Renal cortical epithelial cell (primary cell): ENCODE data around the gene COL18A1. TPM values are rescaled to one million over a fixed set of nuclear protein-coding genes. Genes with fewer than 3 reads are reported as not detected.
"Not testable (repeated sequence)": the region's sequence is repeated elsewhere in the genome, so short reads cannot be mapped to it uniquely, and the experiment has no call there.

ENCODE experiments used
- DNase-seq: peaks from one replicate; pipeline ENCODE4 v3.0.0-alpha.2; 2011; ENCODE audit warnings: low read depth
- total RNA-seq: library from RNA; depleted of rRNA; stranded (reverse); fragments of >200 nt; gene quantifications from 2 replicates; pipeline ENCODE4 v1.2.3, GENCODE V29; 2014

COL18A1 gene
- 237 and 672 TPM in 2 replicates for total RNA-seq

DNA sequence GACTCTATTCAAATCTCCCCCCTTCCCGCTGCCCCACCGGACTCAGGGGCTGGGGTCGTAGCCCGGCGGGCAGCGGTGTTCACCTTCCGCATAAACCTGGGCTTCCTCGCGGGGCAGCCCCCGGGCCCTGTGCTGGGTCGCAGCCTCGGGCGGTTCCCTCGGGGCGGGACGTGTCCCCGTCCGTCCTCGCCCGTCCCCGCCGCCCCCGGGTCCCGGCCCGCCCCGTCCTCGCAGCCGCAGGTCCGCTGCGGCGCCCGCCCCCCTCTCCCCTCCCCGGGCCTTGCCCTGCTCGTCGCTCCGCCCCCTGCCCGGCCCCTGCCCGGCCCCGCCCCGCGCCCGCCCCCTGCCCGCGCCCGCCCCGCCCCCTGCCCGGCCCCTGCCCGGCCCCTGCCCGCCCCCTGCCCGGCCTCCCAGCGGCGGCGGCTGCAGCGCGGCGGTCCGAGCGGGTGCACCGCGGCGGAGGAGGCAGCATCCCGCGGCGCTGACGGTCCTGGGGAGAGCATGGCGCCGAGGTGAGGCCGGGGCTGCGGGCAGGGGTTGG lies at the start of gene COL18A1:
Gene COL18A1 (plus strand): TSS at position 436 of the 541 bp plus-strand sequence. CDS start 66 bp downstream, at position 502.
- no peak for DNase-seq

- DNase-seq = no peak
These were observed 49.4 kb upstream of the COL18A1 start for GRCh38 chr21:45355573-45355972.

- DNase-seq = no peak
These were observed 48.7 kb upstream of the COL18A1 start for GRCh38 chr21:45356251-45356650.

DNA sequence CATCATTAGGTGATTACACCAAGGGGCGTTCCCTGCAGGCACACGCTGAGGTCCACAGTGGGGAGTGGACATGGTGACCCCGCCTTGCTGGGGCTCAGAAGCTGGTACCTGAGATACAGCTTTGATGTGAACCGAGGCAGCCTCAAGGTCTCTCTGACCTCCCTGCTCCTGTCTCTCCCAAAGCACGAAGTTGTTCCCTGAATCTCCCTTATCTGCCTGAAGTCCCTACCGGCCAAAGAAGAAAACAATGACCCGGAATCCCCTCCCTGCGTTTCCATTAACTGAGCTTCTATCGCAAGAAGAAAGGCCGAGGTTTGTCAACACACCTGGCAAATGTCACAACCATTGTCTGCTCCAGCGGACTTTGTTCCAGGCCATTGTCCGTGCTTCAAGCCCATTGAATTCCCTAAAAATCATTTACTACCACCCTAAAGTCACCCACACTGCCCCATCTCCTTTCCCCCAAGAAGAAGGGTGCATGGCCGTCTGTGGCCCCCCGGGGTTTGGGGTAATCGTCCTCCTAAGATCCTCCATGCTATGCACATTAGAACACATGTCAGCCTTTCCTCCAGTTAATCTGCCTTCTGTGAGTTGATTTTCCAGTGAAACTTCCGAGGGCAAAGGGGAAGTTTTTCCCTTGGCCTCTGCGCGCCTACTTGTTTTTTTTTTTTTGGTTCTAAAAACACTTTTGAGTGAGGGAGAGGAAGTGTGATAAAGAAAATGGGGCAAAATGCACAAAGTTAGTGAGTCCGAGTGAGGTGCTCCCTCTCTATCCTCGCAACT lies 48.1 kb upstream of the COL18A1 start:
- DNase-seq = no peak

DNA sequence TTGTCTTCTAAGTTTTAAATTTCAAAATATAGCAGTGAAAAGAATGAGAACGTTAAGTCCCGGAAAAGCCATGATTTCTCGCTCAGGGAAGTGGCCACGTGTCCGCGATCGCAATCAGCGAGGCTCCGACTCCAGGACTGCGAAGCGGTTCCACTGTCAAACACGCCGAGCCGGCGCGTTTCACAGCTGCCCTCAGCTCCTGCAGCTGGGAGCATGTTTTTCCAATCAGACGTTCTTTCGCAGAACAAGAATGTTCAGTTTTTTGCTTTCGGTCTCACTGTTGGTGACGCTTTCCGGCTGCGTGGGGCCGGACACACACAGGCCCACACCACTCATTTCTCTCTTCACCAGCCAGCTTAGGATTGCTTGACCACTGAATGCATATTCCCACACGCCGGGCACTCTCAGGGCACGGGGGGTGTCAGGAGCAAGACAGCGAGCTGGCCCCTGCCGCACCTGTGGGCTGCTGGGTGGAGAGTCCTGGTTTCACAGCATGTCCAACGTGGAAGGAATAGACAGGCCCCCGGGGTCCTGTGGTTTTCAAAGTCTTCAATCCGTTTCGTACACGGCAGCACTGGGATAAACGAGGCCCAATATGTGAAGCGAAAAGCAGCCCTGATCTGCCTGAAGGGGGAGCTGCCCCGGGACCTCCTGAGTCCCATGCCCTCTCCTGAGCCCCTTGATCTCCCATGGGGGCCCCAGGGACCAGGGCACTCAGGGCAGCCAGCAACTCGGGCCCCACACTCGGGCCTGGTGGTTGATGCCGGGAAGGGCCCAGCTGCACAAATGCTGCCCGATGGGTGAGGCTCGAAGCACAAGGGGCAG lies 47.3 kb upstream of the COL18A1 start:
- DNase-seq = no peak

GRCh38 chr21:45358261-45358670 lies 46.7 kb upstream of the COL18A1 start:
- no peak for DNase-seq

GRCh38 chr21:45358711-45359310 lies 46.2 kb upstream of the COL18A1 start:
- DNase-seq = no peak

DNA sequence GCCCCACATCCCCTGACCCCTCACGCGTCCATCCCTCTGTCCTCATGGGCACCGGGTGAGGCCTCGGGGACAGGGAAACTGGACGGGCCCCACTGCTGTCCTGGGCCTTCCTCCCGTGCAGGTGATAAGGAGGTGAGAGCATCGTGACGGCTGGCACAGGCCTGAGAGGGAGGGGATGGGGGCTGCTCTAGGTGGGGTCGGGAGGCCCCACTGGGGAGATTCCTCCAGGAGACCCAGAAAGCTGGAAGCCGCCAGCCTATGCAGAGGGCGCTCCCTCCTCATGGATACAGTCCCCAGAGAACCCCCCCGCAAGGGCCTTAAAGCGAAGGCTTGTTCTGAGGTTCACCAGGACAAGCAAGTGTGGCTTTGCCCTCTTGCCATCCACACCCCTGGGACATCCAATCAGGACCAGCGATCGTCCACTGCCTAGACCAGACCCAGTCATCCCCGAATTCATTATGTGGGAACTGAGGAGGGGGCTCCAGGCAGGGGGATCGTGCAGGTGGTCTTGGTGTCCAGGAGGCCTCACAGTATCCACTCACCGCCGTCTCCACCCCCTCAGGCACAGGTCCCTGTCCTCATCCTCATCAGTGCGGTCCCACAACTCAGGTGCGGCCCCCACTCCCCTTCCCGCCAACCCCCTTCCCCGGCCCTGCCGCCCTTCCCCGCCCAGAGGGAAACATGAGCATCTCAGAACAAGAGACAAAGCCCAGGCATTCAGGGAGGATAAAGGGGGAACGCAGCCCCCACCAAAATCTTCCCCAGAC lies 45.3 kb upstream of the COL18A1 start:
- DNase-seq = no peak

DNA sequence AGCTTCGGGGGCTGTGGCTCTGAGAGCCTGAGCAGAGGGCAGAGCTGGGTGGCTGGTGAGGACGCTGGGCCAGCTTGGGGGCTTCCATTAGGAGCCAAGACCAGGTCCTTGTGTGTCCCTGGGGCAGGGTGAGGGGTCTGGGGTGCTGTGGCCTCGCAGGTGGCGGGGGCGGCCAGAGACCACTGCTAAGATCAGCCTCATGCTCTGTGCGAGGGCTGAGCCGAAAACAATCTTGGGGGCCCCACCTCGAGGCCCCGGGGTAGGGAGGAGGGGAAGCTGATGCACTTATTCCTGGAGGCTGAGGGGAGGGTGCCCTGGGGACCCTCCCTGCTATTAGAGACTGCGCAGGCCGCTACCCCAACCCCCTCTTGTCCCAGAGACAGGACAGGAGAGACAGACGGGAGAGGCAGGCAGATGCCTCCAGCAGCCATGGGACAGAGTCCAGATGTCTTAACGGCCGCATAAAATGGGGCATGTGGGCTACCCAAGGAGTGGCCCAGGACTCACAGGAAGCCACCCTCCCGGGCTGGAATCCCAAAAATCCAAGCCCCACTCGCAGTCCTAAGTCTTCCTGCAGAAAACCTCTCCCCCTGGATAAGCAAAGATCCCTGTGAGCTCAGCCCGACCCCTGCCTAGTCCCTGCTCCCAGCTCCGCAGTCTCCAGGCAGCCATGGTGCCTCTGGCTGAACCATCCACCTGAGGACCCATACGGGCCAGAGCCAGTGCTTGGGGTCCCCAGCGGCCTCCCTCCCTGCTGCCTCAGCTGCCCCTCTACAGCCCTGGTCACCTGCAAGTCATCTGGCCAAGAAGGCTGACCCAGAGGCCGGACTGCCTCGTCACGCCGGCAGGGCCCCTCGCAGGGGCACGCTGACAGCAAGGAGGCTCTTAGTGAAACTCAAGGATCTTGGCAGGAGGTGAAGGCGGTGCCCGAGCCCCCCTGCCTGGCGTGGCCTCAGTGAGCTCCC lies 43.6 kb upstream of the COL18A1 start:
- no peak for DNase-seq

DNA sequence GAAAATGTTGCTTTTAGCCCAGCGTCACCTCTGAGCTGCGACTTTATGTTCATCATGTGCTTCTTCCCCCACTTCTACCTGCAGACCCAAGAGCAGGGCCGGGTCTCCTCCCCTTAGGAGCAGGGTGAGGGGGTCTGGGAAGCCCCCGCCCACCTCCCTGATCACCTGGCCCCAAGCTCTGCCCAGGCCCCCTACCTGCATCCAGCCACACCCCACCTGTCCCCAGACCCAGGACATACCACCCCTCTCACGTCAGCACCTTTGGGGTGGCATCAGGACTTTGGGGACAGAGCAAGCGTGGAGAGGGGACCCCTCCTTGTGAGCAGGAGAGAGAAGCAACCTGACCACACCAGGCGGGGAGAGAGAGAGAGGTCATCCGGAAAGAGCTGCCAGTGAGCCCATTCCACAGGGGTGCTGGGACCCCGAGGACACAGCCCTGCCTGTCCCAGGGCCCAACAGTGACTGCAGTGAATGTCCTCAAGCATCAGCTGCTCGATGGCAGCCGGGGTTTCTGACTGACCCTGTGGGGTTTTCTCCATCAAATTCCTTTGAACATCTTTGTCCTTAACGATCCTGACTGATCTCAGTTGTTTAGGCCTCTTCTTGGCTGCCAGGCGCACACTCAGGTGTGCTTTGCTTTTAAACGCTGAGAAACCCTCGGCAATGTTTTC lies 42.8 kb upstream of the COL18A1 start:
- no peak for DNase-seq

- DNase-seq = no peak
These were observed 42.2 kb upstream of the COL18A1 start for GRCh38 chr21:45362748-45363145.

DNA sequence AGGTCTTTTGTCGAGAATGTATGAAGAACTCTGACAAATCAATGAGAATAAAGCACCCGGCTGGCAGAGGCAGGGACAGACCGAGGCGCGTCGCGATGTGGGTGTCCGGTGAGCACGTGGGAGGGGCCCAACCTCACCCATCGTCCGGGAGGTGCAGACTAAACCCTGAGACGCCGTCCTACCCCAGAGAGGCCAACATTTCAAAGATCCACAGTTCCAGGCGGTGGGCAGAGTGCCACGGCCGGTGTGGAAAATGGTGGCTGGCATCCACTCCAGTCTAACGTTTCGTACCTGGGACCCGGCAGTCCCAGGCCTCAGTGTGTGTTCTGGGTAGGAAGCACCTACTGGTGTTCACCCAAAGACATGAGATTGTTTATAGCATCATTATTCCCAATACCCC lies 41.7 kb upstream of the COL18A1 start:
- not testable (repeated sequence) for DNase-seq

DNA sequence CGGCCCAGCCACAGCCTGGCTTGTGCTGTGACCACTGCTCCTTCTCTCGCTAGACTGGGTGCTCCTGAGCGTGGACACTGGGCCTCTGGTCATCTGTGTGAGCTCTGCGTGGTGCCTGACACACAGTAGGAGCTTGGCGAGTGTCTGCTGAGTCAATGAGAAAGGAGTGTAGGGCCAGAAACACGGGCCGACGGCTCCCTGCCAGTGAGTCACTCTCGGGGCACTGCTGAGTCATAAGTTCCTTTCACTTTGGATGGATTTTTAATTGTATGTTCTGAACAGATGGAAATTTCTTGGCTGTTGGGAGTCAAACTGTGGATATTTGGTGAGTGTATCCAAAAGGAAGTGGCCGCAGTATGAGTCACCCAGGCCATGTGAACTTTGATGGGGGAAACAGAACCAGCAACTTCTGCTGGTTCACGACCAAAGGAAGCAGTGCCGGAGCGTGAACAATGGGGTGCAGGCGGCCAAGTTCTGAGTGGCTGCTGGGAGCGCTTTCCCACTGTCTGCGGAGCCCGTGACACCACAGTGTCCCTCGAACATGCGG lies 41.0 kb upstream of the COL18A1 start:
- DNase-seq = peak; percentile 99

- DNase-seq = peak; percentile 51
These were observed 40.3 kb upstream of the COL18A1 start for GRCh38 chr21:45364468-45365185.

DNA sequence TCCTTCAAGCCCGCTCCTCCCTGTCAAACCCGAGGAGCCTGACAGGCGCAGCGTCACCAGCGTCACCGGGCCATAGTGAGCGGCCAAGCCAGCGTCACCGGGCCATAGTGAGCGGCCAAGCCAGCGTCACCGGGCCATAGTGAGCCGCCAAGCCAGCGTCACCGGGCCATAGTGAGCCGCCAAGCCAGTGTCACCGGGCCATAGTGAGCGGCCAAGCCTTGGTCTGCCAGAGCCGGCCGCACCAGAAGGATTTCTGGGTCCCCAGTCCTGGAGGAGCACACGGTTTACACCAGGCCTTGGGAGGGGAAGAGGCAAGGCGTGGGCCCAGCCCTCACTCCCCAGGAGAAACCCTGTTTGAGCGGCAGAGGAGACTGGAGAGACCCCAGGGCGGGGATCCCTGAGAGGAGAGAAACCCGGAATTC lies 39.8 kb upstream of the COL18A1 start:
- no peak for DNase-seq

- DNase-seq = peak; percentile 85
These were observed 39.2 kb upstream of the COL18A1 start for GRCh38 chr21:45365608-45366241.

GRCh38 chr21:45366476-45366875 lies 38.5 kb upstream of the COL18A1 start:
- no peak for DNase-seq

- DNase-seq = peak; percentile 80
These were observed 38.0 kb upstream of the COL18A1 start for GRCh38 chr21:45366931-45367401.
